RWPE2 (cell line): ENCODE results near the gene RPUSD4.

Experiments
- ATAC-seq: fragments of 200-7000 bp; cut with Tn5 transposase; 3 replicates; pipeline ENCODE4 v1.9.1; 2021; ENCODE audit warnings: low read depth
- DNase-seq: peaks from one replicate; pipeline ENCODE4 v3.0.0-alpha.2; 2020; ENCODE audit warnings: low spot score
- H3K27ac ChIP-seq: fragments of 450-650 bp; 2 replicates; pipeline ENCODE4 v1.5.1; 2017; ENCODE audit warnings: mild to moderate bottlenecking; ENCODE audit not compliant: poor library complexity, severe bottlenecking
- H3K27me3 ChIP-seq: fragments of 250-450 bp; sonication (Bioruptor Pico); 2 replicates; pipeline ENCODE4 v1.5.1; 2021; ENCODE audit warnings: mild to moderate bottlenecking, moderate library complexity; ENCODE audit not compliant: insufficient read depth, poor library complexity, severe bottlenecking
- H3K36me3 ChIP-seq: fragments of 250-450 bp; sonication (Bioruptor Pico); 2 replicates; pipeline ENCODE4 v1.5.1; 2020; ENCODE audit warnings: low read depth, mild to moderate bottlenecking, moderate library complexity
- H3K4me1 ChIP-seq: fragments of 250-450 bp; sonication (Bioruptor Pico); 2 replicates; pipeline ENCODE4 v1.5.1; 2021; ENCODE audit warnings: mild to moderate bottlenecking, moderate library complexity; ENCODE audit not compliant: insufficient read depth, poor library complexity, severe bottlenecking
- H3K4me3 ChIP-seq: fragments of 250-450 bp; sonication (Bioruptor Pico); 2 replicates; pipeline ENCODE4 v1.5.1; 2021; ENCODE audit warnings: mild to moderate bottlenecking, moderate library complexity; ENCODE audit not compliant: severe bottlenecking
- H3K9me3 ChIP-seq: fragments of 250-450 bp; sonication (Bioruptor Pico); 2 replicates; pipeline ENCODE4 v1.5.1; 2021; ENCODE audit warnings: mild to moderate bottlenecking, moderate library complexity; ENCODE audit not compliant: severe bottlenecking
- TF ChIP-seq, protein P1 (sequence below): fragments of 450-650 bp; IDR thresholded peaks from one replicate; pipeline ENCODE4 v1.5.1; 2017; ENCODE audit warnings: mild to moderate bottlenecking, moderate library complexity; ENCODE audit not compliant: poor library complexity, severe bottlenecking

RPUSD4 gene

GRCh38 chr11:126169291-126169690, 42.2 kb downstream of the RPUSD4 start:
- Histone ChIP-seq H3K4me1 (no peaks in the 10 kb centered on the region), H3K4me3 (no peak overlapping the region), H3K36me3 (no peaks in the 10 kb centered on the region), H3K9me3 (no peaks in the 10 kb centered on the region), H3K27me3 (no peaks in the 10 kb centered on the region), H3K27ac (no peak overlapping the region)
- no peak for ATAC-seq
- DNase-seq: no peak
- TF ChIP-seq, protein P1, sequence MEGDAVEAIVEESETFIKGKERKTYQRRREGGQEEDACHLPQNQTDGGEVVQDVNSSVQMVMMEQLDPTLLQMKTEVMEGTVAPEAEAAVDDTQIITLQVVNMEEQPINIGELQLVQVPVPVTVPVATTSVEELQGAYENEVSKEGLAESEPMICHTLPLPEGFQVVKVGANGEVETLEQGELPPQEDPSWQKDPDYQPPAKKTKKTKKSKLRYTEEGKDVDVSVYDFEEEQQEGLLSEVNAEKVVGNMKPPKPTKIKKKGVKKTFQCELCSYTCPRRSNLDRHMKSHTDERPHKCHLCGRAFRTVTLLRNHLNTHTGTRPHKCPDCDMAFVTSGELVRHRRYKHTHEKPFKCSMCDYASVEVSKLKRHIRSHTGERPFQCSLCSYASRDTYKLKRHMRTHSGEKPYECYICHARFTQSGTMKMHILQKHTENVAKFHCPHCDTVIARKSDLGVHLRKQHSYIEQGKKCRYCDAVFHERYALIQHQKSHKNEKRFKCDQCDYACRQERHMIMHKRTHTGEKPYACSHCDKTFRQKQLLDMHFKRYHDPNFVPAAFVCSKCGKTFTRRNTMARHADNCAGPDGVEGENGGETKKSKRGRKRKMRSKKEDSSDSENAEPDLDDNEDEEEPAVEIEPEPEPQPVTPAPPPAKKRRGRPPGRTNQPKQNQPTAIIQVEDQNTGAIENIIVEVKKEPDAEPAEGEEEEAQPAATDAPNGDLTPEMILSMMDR: no peak

GRCh38 chr11:126167488-126167887, 44.0 kb downstream of the RPUSD4 start:
- no peaks in the 10 kb centered on the region for H3K27me3 ChIP-seq
- H3K4me3 ChIP-seq: no peak overlapping the region
- DNase-seq (no peak), ATAC-seq (no peak)
- no peak overlapping the region for H3K27ac ChIP-seq
- H3K4me1 ChIP-seq: no peaks in the 10 kb centered on the region
- TF ChIP-seq, protein P1: no peak
- no peaks in the 10 kb centered on the region for H3K36me3 ChIP-seq
- H3K9me3 ChIP-seq: no peaks in the 10 kb centered on the region

DNA sequence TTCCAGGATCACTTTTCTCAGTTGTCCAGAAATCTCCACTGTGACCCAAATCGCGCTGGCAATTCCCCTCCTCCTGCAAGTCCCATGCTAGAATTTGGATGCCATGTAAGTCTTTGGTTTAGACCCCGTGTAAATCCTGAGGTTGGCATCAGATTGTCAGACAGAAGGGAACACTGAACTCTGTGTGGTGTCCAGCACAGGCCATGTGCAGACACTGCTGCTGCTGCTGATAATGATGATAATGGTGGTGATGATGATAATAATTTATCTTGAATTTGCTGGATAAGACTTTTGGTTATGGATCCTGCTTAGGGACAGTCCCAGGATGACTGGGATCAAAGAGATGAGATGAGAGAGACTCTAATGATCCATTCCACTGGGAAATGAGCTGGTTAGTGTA, 45.0 kb downstream of the RPUSD4 start:
- Histone ChIP-seq H3K27ac (no peak overlapping the region), H3K9me3 (no peaks in the 10 kb centered on the region), H3K4me3 (no peak overlapping the region), H3K36me3 (no peaks in the 10 kb centered on the region), H3K4me1 (no peaks in the 10 kb centered on the region), H3K27me3 (no peaks in the 10 kb centered on the region)
- no peak for ATAC-seq
- TF ChIP-seq, protein P1: no peak
- DNase-seq: no peak

DNA sequence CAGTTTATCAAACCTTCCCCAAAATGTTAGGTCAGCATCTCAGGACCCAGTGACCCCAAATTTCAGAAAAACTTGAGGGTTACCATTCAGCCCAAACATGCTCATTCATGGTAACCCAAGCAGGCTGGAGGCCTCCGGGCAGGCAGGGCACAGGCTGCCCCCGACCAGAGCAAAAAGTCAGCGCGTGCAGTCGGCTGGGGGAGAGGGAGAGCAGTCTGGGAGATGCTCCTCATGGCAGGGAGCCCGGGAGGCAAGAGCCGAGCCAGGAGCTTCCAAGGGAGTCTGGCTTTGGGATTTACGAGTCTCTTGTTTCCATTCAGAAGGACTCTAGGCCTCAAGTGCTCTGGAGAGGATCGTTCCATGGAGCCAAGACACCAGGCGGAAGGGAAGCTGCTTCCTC, 45.7 kb downstream of the RPUSD4 start:
- DNase-seq (no peak), ATAC-seq (no peak)
- Histone ChIP-seq H3K36me3 (no peaks in the 10 kb centered on the region), H3K27me3 (no peaks in the 10 kb centered on the region), H3K4me1 (no peaks in the 10 kb centered on the region), H3K9me3 (no peaks in the 10 kb centered on the region), H3K27ac (no peak overlapping the region), H3K4me3 (no peak overlapping the region)
- TF ChIP-seq, protein P1: no peak

DNA sequence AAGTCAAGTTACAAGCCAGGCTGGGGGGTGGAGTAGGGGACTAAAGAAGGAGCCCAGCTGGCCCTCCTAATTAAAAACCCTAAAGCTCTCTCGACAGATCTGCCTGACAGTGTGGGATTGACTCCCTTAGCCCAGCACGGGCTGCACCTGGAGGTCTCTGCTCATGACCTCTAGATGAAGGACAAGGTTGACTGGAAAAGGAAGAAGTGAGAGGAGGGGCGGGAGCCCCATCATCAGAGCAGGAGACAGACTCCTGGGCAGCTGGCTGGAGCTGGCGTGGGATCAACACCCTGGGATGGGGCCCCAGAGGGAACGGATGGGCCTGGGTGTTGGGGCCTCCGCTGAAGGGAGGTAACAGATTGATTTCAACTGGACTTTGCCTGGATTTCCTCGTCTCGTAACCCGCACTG, 46.1 kb downstream of the RPUSD4 start:
- DNase-seq (no peak), ATAC-seq (no peak)
- no peak overlapping the region for H3K4me3 ChIP-seq
- TF ChIP-seq, protein P1: no peak
- H3K36me3 ChIP-seq: no peaks in the 10 kb centered on the region
- no peak overlapping the region for H3K27ac ChIP-seq
- no peaks in the 10 kb centered on the region for H3K27me3 ChIP-seq
- H3K4me1 ChIP-seq: no peaks in the 10 kb centered on the region
- no peaks in the 10 kb centered on the region for H3K9me3 ChIP-seq
